ENCODE data around the gene HPS1. TPM values are rescaled to one million over a fixed set of nuclear protein-coding genes. Genes with fewer than 3 reads are reported as not detected.

The HPS1 gene
- total and polyA plus RNA-seq, 10 of the 15 experiments (the other 5 are each of a cell fraction or from before 2014, with no cell fraction given) = 27.1 to 138 (median 54.8) TPM

DNA sequence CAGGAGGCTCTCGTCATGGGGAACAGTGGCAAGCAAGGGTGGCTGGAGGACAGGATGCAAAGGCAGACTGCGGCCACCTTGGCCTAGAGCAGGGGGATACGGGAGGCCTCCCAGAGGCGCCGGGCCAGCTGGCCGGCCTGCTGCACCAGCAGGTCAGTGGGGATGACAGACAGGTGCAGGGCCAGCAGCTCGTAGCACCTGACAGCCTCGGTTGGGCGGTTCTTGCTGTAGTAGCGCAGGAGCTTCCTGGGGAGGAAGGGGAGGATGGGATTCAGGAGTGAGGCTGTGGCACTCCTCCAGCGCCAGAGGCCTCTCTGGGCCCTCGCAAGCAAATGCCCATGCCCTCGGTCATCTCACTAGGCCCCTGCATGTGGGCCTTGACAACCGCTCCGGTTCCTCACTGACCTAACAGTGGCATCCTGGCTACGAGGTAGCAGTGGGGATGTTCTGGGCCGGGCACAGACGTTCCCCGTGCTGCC lies 29.2 kb downstream of the HPS1 start (continued):
- TF ChIP-seq SREBF2 (IDR thresholded peaks at IDR 0.05; ENCODE audit: low read length) = no peak
- no peak for TF ChIP-seq TBL1XR1 (IDR thresholded peaks at IDR 0.05; ENCODE audit: low read depth, low read length)
- no peak for TF ChIP-seq SMAD5 (IDR thresholded peaks at IDR 0.05; ENCODE audit: low read depth)
- no peak for TF ChIP-seq WRNIP1 (IDR thresholded peaks at IDR 0.05; ENCODE audit: borderline replicate concordance, low read depth, low read length)
- TF ChIP-seq DPF2 (IDR thresholded peaks at IDR 0.05) = no peak

DNA sequence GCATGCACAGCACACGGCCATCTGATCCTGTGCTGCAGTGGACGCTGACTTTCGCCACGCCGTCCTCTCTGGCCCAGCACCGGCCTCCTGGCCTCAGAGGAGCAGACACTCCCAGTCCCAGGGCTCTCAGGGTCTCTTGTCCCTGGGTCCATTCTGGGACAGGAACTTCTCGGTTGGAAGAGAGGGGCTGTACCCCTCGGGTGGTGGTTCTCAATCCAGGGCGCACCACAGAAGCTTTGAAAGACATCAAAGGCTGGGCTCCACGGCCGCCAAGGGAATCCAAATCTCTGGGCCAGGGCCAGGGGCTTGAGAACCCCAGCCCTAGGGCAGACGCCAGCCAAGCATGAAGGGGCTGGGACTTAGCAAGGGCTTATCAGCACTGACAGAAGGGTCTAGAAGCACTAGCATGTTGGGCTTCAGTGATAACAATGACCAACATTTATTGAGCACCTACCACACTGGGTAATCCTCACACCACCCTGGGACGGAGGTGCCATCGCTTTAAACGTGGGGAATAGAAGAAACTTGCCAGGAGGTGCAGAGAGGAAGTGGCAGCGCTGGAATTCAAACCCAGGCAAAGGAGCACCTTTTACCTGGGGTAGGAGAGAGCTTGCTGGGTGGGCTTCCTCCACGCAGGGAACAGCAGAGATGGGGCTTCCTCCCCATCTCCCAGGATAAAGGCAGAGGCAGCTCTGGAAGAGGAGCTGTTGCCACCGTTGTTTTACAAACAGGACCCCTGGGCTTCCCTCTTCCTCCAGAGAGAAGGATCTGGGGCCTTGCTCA lies 29.9 kb downstream of the HPS1 start:
- TF ChIP-seq POLR2A (IDR thresholded peaks at IDR 0.05; ENCODE audit: low read depth, low read length) (0 out of 2 replicates have a peak, but pooled peaks have one; percentile 15), ZNF274 (IDR thresholded peaks at IDR 0.05; ENCODE audit: insufficient read depth, insufficient read length) (no peak)
- CTCF ChIA-PET = no interaction called here
- FAIRE-seq = no peak

More for the DNA sequence above, 29.9 kb downstream of the HPS1 start:
- Histone ChIP-seq H3K9ac (ENCODE audit: control insufficient read depth, insufficient read depth, low read length) (no peak overlapping the region), H3K4me1 (ENCODE audit: control insufficient read depth, insufficient read depth, low read length) (peaks cover 12% of the 10 kb centered on the region), H3K4me3 (no peak overlapping the region), H3K4me2 (ENCODE audit: control insufficient read depth, insufficient read depth) (no peak overlapping the region), H2AFZ (ENCODE audit: control insufficient read depth, low read depth, low read length) (no peak overlapping the region), H3K9me3 (replicated peaks; ENCODE audit: control insufficient read depth, insufficient read depth, low read length) (no peaks in the 10 kb centered on the region), H3K27ac (ENCODE audit: control insufficient read depth, insufficient read depth) (no peak overlapping the region), H3K79me2 (ENCODE audit: control insufficient read depth, insufficient read depth, low read length) (no peaks in the 10 kb centered on the region), H4K20me1 (ENCODE audit: control insufficient read depth, insufficient read depth) (no peaks in the 10 kb centered on the region), H3K36me3 (ENCODE audit: control insufficient read depth in 2 of 2, insufficient read depth in 2 of 2, low read length in 1 of 2) (peaks cover 5 to 11% of the 10 kb centered on the region in 2 experiments; a peak in 2 of 4 replicates), H3K27me3 (replicated peaks in 1 of 2; ENCODE audit: control insufficient read depth in 2 of 2, insufficient read depth in 2 of 2, low read length in 1 of 2) (no peaks in the 10 kb centered on the region)
- WGBS (ENCODE audit: insufficient coverage, insufficient replicate concordance, low lambda C conversion rate, missing lambda C conversion rate) = 96% methylated on average over 18 of the region's 18 CpGs
- no peak for DNase-seq (ENCODE audit: low read depth, low spot score)
- ChIA-PET RAD21 (ENCODE audit: unreplicated experiment) (no interaction called here), POLR2A (no interaction called here), SMC1A (ENCODE audit: uncharacterized antibody, unreplicated experiment) (no interaction called here)
- ATAC-seq = no peak
- in situ Hi-C loops (cut with MboI) = no loop called here
- intact Hi-C loops (cut with micrococcal nuclease; ENCODE audit: unreplicated experiment) = no loop called here
- BruUV-seq (replicated peaks) = no TSS peak
